DND-41 (cell line): ENCODE results near the gene ADAMTSL5.

ENCODE experiments used
- EZH2 ChIP-seq: IDR thresholded peaks from 3 replicates; pipeline ENCODE4 v1.6.1; 2012; ENCODE audit warnings: borderline replicate concordance, low read depth, mild to moderate bottlenecking, moderate library complexity, low read length, inconsistent platforms; ENCODE audit not compliant: severe bottlenecking
- TF ChIP-seq, protein P1 (sequence below): IDR thresholded peaks from 2 replicates; pipeline ENCODE4 v1.5.1; 2012; ENCODE audit warnings: borderline replicate concordance, low read length, moderate library complexity, mild to moderate bottlenecking; ENCODE audit not compliant: poor library complexity, severe bottlenecking; ENCODE audit errors: extremely low read depth

DNA sequence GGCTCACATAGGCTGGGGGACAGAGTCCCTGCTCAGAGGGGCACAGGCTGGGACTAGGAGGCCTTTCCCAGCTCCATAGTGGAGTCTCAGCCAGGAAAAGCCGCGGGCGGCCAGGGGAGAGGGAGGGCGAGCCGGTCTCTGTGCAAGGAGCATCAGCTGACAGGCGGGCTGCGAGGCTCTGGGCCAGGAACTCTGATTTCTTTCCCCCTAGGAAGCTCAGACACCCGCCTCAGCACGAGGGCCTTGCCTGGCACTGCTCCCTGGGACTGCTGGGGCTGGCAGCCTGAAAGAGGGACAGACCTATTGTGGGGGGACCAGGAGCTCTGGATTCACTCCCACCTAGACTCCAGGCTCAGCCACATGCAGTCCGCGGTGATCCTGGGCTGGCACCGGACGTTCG, 8.8 kb upstream of the ADAMTSL5 start:
- TF ChIP-seq, protein P1, sequence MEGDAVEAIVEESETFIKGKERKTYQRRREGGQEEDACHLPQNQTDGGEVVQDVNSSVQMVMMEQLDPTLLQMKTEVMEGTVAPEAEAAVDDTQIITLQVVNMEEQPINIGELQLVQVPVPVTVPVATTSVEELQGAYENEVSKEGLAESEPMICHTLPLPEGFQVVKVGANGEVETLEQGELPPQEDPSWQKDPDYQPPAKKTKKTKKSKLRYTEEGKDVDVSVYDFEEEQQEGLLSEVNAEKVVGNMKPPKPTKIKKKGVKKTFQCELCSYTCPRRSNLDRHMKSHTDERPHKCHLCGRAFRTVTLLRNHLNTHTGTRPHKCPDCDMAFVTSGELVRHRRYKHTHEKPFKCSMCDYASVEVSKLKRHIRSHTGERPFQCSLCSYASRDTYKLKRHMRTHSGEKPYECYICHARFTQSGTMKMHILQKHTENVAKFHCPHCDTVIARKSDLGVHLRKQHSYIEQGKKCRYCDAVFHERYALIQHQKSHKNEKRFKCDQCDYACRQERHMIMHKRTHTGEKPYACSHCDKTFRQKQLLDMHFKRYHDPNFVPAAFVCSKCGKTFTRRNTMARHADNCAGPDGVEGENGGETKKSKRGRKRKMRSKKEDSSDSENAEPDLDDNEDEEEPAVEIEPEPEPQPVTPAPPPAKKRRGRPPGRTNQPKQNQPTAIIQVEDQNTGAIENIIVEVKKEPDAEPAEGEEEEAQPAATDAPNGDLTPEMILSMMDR, result no peak
- TF ChIP-seq EZH2, result no peak
